Loucy (cell line): ENCODE data around the gene GPR32.
"Not testable (repeated sequence)": the region's sequence is repeated elsewhere in the genome, so short reads cannot be mapped to it uniquely, and the experiment has no call there.

Experiments
- CTCF ChIP-seq: fragments of 200-600 bp; sonication (generic); conservative IDR thresholded peaks from 2 replicates; pipeline ENCODE4 v1.5.1; 2014; ENCODE audit warnings: mild to moderate bottlenecking, antibody characterized with exemption, low read length
- EZH2phosphoT487 ChIP-seq: fragments of 200-600 bp; IDR thresholded peaks from 2 replicates; pipeline ENCODE4 v1.6.1; 2018; ENCODE audit warnings: antibody characterized with exemption, mild to moderate bottlenecking, moderate library complexity, borderline replicate concordance

- not testable (repeated sequence) for TF ChIP-seq CTCF, EZH2phosphoT487
Observed at GRCh38 chr19:50811622-50812238, 41.5 kb downstream of the GPR32 start.
